K562 (cell line): ENCODE measurements around the gene EMD. TPM values are rescaled to one million over a fixed set of nuclear protein-coding genes. Genes with fewer than 3 reads are reported as not detected.
A peak's percentile ranks its signal among the peaks of the same experiment; 100 is the strongest.

Source experiments
- ATF1 ChIP-seq, 2 experiments: fragments of 450-650 bp in 1 of 2; IDR thresholded peaks; 2 replicates each; pipeline ENCODE4 v1.6.1; 2016; ENCODE audit warnings: missing compliant biosample characterization in 1 of 2, missing genetic modification characterization in 1 of 2
- CEBPB ChIP-seq: fragments of 450-650 bp; IDR thresholded peaks from 2 replicates; pipeline ENCODE4 v1.6.1; 2016; ENCODE audit warnings: missing genetic modification characterization, missing compliant biosample characterization
- CREB1 ChIP-seq, 2 experiments: sonication (generic) in 1 of 2; formaldehyde crosslinking in 1 of 2; IDR thresholded peaks; 2 replicates each; pipeline versions ENCODE4 v1.6.1 to v1.8.0; 2012 to 2022; ENCODE audit warnings: inconsistent platforms in 1 of 2, mild to moderate bottlenecking in 1 of 2, missing genetic modification reagents in 1 of 2, moderate library complexity in 1 of 2
- CTBP1 ChIP-seq: fragments of 450-650 bp; IDR thresholded peaks from 2 replicates; pipeline ENCODE4 v1.6.1; 2016; ENCODE audit warnings: borderline replicate concordance
- ETV6 ChIP-seq, 3 experiments: fragments of 150-350 bp in 1 of 3; sonication (generic) in 1 of 3; formaldehyde crosslinking in 1 of 3; IDR thresholded peaks; 2 replicates each; pipeline versions ENCODE4 v1.6.1 to v1.8.0; 2014 to 2022; ENCODE audit warnings: borderline replicate concordance in 2 of 3, low read depth in 2 of 3, antibody characterized with exemption in 1 of 3, low read length in 1 of 3, mild to moderate bottlenecking in 1 of 3, missing genetic modification reagents in 1 of 3
- FOXA3 ChIP-seq, 2 experiments: fragments of 450-650 bp in 1 of 2; sonication (generic) in 1 of 2; formaldehyde crosslinking; IDR thresholded peaks in 1 of 2; conservative IDR thresholded peaks in 1 of 2; 2 replicates each; pipeline versions ENCODE4 v1.4.0 to v1.8.0; 2020 to 2022; ENCODE audit warnings: mild to moderate bottlenecking in 2 of 2, missing genetic modification reagents in 1 of 2
- KDM5B ChIP-seq: fragments of 200-600 bp; sonication (generic); IDR thresholded peaks from 2 replicates; pipeline ENCODE4 v1.6.1; 2012; ENCODE audit warnings: low read depth, mild to moderate bottlenecking, moderate library complexity, low read length, control low read depth, inconsistent platforms; ENCODE audit not compliant: insufficient replicate concordance
- MEIS2 ChIP-seq: fragments of 450-650 bp; IDR thresholded peaks from 2 replicates; pipeline ENCODE4 v1.6.1; 2014; ENCODE audit warnings: mild to moderate bottlenecking; ENCODE audit not compliant: partially characterized antibody
- MTA1 ChIP-seq: fragments of 450-650 bp; IDR thresholded peaks from 2 replicates; pipeline ENCODE4 v1.6.1; 2017; ENCODE audit warnings: borderline replicate concordance
- MTF1 ChIP-seq: fragments of 250-450 bp; sonication (Bioruptor Pico); IDR thresholded peaks from 2 replicates; pipeline ENCODE4 v1.9.0; 2021; ENCODE audit warnings: moderate library complexity, mild to moderate bottlenecking, inconsistent platforms, borderline replicate concordance
- POLR2AphosphoS2 ChIP-seq: IDR thresholded peaks from 2 replicates; pipeline ENCODE4 v1.6.1; 2012; ENCODE audit warnings: low read length, improper control_type of control experiment
- ZC3H4 ChIP-seq: sonication (generic); formaldehyde crosslinking; IDR thresholded peaks from 2 replicates; pipeline ENCODE4 v1.9.0; 2021; ENCODE audit warnings: missing genetic modification reagents, borderline replicate concordance
- ZKSCAN1 ChIP-seq: fragments of 150-350 bp; IDR thresholded peaks from 2 replicates; pipeline ENCODE4 v1.6.1; 2016; ENCODE audit warnings: low read depth, low read length
- ZNF143 ChIP-seq: sonication (generic); formaldehyde crosslinking; IDR thresholded peaks from 2 replicates; pipeline ENCODE4 v1.9.0; 2022; ENCODE audit warnings: mild to moderate bottlenecking, missing genetic modification reagents
- ZNF253 ChIP-seq: fragments of 250-450 bp; sonication (Bioruptor Pico); conservative IDR thresholded peaks from 2 replicates; pipeline ENCODE4 v1.6.1; 2021; ENCODE audit warnings: mild to moderate bottlenecking
- polyA plus RNA-seq, 8 experiments: library from polyadenylated mRNA; depleted of rRNA in 4 of 8; stranded (reverse) in 5 of 8; unstranded in 3 of 8; fragments of >200 nt; fragmentation: Nextera tagmentation in 2 of 8; fragmentation: Illumina TruSeq in 1 of 8; extraction: Ambion mirVana in 2 of 8; extraction: Trizol in 1 of 8; gene quantifications; 2 replicates each; pipeline versions ENCODE4 v1.2.1 to v1.2.3, GENCODE V29; 2011 to 2014; ENCODE audit warnings: inconsistent platforms in 1 of 8, missing spikeins in 1 of 8
- total RNA-seq, 7 experiments: library from RNA; depleted of rRNA in 6 of 7; stranded (reverse); fragments of >200 nt in 6 of 7; fragmentation: Illumina TruSeq in 2 of 7; extraction: Trizol in 2 of 7; gene quantifications; 2 replicates each; pipeline versions ENCODE4 v1.2.1 to v1.2.3, GENCODE V29; 2011 to 2021; ENCODE audit warnings: low replicate concordance in 1 of 7
- TF ChIP-seq, protein P1 (sequence below), 3 experiments: fragments of 200-800 bp in 1 of 3; sonication (Bioruptor generic) in 1 of 3; sonication (generic) in 1 of 3; formaldehyde crosslinking in 1 of 3; IDR thresholded peaks; 2 replicates each; pipeline versions ENCODE4 v1.6.1 to v1.8.0; 2016 to 2022; ENCODE audit warnings: mild to moderate bottlenecking in 2 of 3, missing compliant biosample characterization in 2 of 3, missing genetic modification characterization in 2 of 3, missing genetic modification reagents in 1 of 3
- TF ChIP-seq, protein P2 (sequence below), 2 experiments: fragments of 450-650 bp in 1 of 2; sonication (generic) in 1 of 2; formaldehyde crosslinking in 1 of 2; IDR thresholded peaks in 1 of 2; conservative IDR thresholded peaks in 1 of 2; 2 replicates each; pipeline versions ENCODE4 v1.6.1 to v1.8.1; 2016 to 2023; ENCODE audit warnings: mild to moderate bottlenecking in 2 of 2, moderate library complexity in 2 of 2, inconsistent platforms in 1 of 2, missing genetic modification reagents in 1 of 2
- TF ChIP-seq, protein P3 (sequence below), 2 experiments: fragments of 450-650 bp; conservative IDR thresholded peaks; 2 replicates each; pipeline ENCODE4 v1.6.1; 2017; ENCODE audit warnings: mild to moderate bottlenecking in 2 of 2, moderate library complexity in 2 of 2
- TF ChIP-seq, protein P4 (sequence below), 2 experiments: IDR thresholded peaks in 1 of 2; conservative IDR thresholded peaks in 1 of 2; 2 replicates each; pipeline ENCODE4 v1.6.1; 2016; ENCODE audit warnings: low read depth in 2 of 2, mild to moderate bottlenecking in 1 of 2, missing compliant biosample characterization in 1 of 2, missing genetic modification characterization in 1 of 2, moderate library complexity in 1 of 2

The EMD gene
- total and polyA plus RNA-seq, 9 of the 15 experiments (the other 6 are each of a cell fraction or from before 2014, with no cell fraction given), result 2.3 to 206 (median 61.9) TPM

DNA sequence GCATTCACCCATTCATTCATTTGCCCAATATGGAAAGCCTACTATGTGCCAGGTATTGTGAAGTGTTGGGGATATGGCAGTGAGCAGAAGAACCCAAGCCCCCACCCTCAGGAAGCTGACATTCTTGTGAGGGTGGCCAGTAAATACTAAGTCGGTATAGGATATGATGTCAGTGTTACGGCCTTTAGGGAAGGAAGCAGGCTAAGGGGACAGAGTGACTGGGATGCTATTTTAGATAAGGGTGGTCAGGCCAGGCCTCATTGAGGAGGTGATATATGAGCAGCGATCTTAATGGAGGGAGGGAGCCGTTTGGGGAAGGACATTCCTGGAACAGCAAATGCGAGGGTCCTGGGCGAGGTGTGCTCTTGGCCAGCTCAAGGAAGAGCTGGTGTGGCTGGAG is 51.4 kb downstream of the EMD start (continued):
- TF ChIP-seq ZNF253 (no peak), ZNF143 (no peak), CEBPB (no peak), MTA1 (0 out of 2 replicates have a peak, but pooled peaks have one; percentile 15), ZC3H4 (CRISPR knock-in tag) (no peak), CTBP1 (no peak), KDM5B (no peak), ATF1 (CRISPR knock-in tag; IDR thresholded peaks at IDR 0.05) (no peak), ATF1 (tag; IDR thresholded peaks at IDR 0.05) (0 out of 2 replicates have a peak, but pooled peaks have one; percentile 11), CREB1 (IDR thresholded peaks at IDR 0.05) (no peak), CREB1 (CRISPR knock-in tag; IDR thresholded peaks at IDR 0.05) (no peak), MTF1 (CRISPR knock-in tag) (no peak), ZKSCAN1 (no peak), ETV6 (IDR thresholded peaks at IDR 0.05; ENCODE audit: borderline replicate concordance in 1 of 2, low read depth in 2 of 2, low read length in 1 of 2) (no peak), ETV6 (CRISPR knock-in tag; IDR thresholded peaks at IDR 0.05; ENCODE audit: borderline replicate concordance) (no peak), MEIS2 (peak; percentile 68), POLR2AphosphoS2 (no peak), FOXA3 (CRISPR knock-in tag; conservative IDR thresholded peaks at IDR 0.05 in 1 of 2, IDR thresholded peaks at IDR 0.05 in 1 of 2) (no peak)
- TF ChIP-seq, protein P1, sequence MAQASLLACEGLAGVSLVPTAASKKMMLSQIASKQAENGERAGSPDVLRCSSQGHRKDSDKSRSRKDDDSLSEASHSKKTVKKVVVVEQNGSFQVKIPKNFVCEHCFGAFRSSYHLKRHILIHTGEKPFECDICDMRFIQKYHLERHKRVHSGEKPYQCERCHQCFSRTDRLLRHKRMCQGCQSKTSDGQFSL (CRISPR knock-in tag; IDR thresholded peaks at IDR 0.05), result no peak
- TF ChIP-seq, protein P1 (tag; IDR thresholded peaks at IDR 0.05), result no peak
- TF ChIP-seq, protein P2, sequence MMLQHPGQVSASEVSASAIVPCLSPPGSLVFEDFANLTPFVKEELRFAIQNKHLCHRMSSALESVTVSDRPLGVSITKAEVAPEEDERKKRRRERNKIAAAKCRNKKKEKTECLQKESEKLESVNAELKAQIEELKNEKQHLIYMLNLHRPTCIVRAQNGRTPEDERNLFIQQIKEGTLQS (IDR thresholded peaks at IDR 0.05), result peak; percentile 33; the same call in 1 of the 2 replicates
- TF ChIP-seq, protein P2 (CRISPR knock-in tag; conservative IDR thresholded peaks at IDR 0.05), result no peak
- TF ChIP-seq, protein P3, sequence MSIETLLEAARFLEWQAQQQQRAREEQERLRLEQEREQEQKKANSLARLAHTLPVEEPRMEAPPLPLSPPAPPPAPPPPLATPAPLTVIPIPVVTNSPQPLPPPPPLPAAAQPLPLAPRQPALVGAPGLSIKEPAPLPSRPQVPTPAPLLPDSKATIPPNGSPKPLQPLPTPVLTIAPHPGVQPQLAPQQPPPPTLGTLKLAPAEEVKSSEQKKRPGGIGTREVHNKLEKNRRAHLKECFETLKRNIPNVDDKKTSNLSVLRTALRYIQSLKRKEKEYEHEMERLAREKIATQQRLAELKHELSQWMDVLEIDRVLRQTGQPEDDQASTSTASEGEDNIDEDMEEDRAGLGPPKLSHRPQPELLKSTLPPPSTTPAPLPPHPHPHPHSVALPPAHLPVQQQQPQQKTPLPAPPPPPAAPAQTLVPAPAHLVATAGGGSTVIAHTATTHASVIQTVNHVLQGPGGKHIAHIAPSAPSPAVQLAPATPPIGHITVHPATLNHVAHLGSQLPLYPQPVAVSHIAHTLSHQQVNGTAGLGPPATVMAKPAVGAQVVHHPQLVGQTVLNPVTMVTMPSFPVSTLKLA (conservative IDR thresholded peaks at IDR 0.05), result 0 out of 4 replicates have a peak, but pooled peaks of 1 of the 2 experiments have one; percentile 18
- TF ChIP-seq, protein P4, sequence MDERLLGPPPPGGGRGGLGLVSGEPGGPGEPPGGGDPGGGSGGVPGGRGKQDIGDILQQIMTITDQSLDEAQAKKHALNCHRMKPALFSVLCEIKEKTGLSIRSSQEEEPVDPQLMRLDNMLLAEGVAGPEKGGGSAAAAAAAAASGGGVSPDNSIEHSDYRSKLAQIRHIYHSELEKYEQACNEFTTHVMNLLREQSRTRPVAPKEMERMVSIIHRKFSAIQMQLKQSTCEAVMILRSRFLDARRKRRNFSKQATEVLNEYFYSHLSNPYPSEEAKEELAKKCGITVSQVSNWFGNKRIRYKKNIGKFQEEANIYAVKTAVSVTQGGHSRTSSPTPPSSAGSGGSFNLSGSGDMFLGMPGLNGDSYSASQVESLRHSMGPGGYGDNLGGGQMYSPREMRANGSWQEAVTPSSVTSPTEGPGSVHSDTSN (CRISPR knock-in tag; IDR thresholded peaks at IDR 0.05; ENCODE audit: low read depth), result no peak
- TF ChIP-seq, protein P4 (tag; conservative IDR thresholded peaks at IDR 0.05; ENCODE audit: low read depth), result 0 out of 2 replicates have a peak, but pooled peaks have one; percentile 27
